Measurements from ENCODE around the gene H2AZ2.
"Not testable (repeated sequence)": the region's sequence is repeated elsewhere in the genome, so short reads cannot be mapped to it uniquely, and the experiment has no call there.

The H2AZ2 gene

GRCh38 chr7:44811093-44811492, 36.8 kb downstream of the H2AZ2 start:
- no peak for DNase-seq

- no peak for DNase-seq
Measured at GRCh38 chr7:44808914-44809393, 38.9 kb downstream of the H2AZ2 start.

- no peak for DNase-seq
Measured at GRCh38 chr7:44805950-44806349, 41.9 kb downstream of the H2AZ2 start.

- DNase-seq: not testable (repeated sequence)
Measured at GRCh38 chr7:44803828-44804519, 43.9 kb downstream of the H2AZ2 start.

- DNase-seq: no peak
Measured at GRCh38 chr7:44802418-44803025, 45.4 kb downstream of the H2AZ2 start.

- no peak for DNase-seq
Measured at GRCh38 chr7:44801890-44802289, 46.0 kb downstream of the H2AZ2 start.

- DNase-seq: no peak
Measured at GRCh38 chr7:44799939-44800338, 47.9 kb downstream of the H2AZ2 start.

- no peak for DNase-seq
Measured at GRCh38 chr7:44798649-44799305, 49.1 kb downstream of the H2AZ2 start.

GRCh38 chr7:44797329-44798258, 50.3 kb downstream of the H2AZ2 start:
- peak; percentile 70 for DNase-seq

- DNase-seq: peak; percentile 98
Measured at GRCh38 chr7:44796504-44797328, 51.2 kb downstream of the H2AZ2 start, which contains the start of gene PPIA. PPIA (plus strand) TSS chr7:44796681; CDS start chr7:44796725, 44 bp downstream.

GRCh38 chr7:44796034-44796503, 51.8 kb downstream of the H2AZ2 start:
- DNase-seq: peak; percentile 64

GRCh38 chr7:44794331-44794730, 53.6 kb downstream of the H2AZ2 start:
- DNase-seq: no peak

- DNase-seq: no peak
Measured at GRCh38 chr7:44793919-44794318, 54.0 kb downstream of the H2AZ2 start.

GRCh38 chr7:44791278-44792219, 56.3 kb downstream of the H2AZ2 start:
- no peak for DNase-seq

GRCh38 chr7:44789990-44790389, 57.9 kb downstream of the H2AZ2 start:
- no peak for DNase-seq

GRCh38 chr7:44787762-44788161, 60.1 kb downstream of the H2AZ2 start:
- no peak for DNase-seq

GRCh38 chr7:44787041-44787440, 60.8 kb downstream of the H2AZ2 start:
- no peak for DNase-seq

- DNase-seq: not testable (repeated sequence)
Measured at GRCh38 chr7:44785218-44785617, 62.7 kb downstream of the H2AZ2 start.

GRCh38 chr7:44784364-44784763, 63.5 kb downstream of the H2AZ2 start:
- no peak for DNase-seq

- no peak for DNase-seq
Measured at GRCh38 chr7:44783407-44783806, 64.5 kb downstream of the H2AZ2 start.

GRCh38 chr7:44782460-44782859, 65.4 kb downstream of the H2AZ2 start:
- no peak for DNase-seq

All from DMS 273 treated with DMSO at 0.1 percent for 48 hours (cell line).